ENCODE data around the gene NCOA5. TPM values are rescaled to one million over a fixed set of nuclear protein-coding genes. Genes with fewer than 3 reads are reported as not detected.

NCOA5 gene
- total RNA-seq, 1 donor from 2014 or later: 40.2 TPM

- H3K4me3 Mint-ChIP-seq: no peak overlapping the region
- no peaks in the 10 kb centered on the region for H3K36me3 Mint-ChIP-seq
- DNase-seq (ENCODE audit: low spot score in 2 of 2, unreplicated experiment in 2 of 2): no peak
- no peaks in the 10 kb centered on the region for H3K4me1 Mint-ChIP-seq
- peaks cover 61% of the 10 kb centered on the region for H3K27me3 Mint-ChIP-seq (ENCODE audit: low read depth)
- H3K27ac Mint-ChIP-seq: no peak overlapping the region
- TF ChIP-seq, protein P1, sequence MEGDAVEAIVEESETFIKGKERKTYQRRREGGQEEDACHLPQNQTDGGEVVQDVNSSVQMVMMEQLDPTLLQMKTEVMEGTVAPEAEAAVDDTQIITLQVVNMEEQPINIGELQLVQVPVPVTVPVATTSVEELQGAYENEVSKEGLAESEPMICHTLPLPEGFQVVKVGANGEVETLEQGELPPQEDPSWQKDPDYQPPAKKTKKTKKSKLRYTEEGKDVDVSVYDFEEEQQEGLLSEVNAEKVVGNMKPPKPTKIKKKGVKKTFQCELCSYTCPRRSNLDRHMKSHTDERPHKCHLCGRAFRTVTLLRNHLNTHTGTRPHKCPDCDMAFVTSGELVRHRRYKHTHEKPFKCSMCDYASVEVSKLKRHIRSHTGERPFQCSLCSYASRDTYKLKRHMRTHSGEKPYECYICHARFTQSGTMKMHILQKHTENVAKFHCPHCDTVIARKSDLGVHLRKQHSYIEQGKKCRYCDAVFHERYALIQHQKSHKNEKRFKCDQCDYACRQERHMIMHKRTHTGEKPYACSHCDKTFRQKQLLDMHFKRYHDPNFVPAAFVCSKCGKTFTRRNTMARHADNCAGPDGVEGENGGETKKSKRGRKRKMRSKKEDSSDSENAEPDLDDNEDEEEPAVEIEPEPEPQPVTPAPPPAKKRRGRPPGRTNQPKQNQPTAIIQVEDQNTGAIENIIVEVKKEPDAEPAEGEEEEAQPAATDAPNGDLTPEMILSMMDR (IDR thresholded peaks at IDR 0.05; ENCODE audit: unreplicated experiment): no peak
- no peaks in the 10 kb centered on the region for H3K9me3 Mint-ChIP-seq
These were observed 38.9 kb downstream of the NCOA5 start for GRCh38 chr20:46050885-46051284.

GRCh38 chr20:46050444-46050843, 39.3 kb downstream of the NCOA5 start:
- Mint-ChIP-seq H3K4me3 (no peak overlapping the region), H3K27me3 (ENCODE audit: low read depth) (peaks cover 59% of the 10 kb centered on the region), H3K27ac (no peak overlapping the region), H3K36me3 (no peaks in the 10 kb centered on the region), H3K4me1 (no peaks in the 10 kb centered on the region), H3K9me3 (no peaks in the 10 kb centered on the region)
- TF ChIP-seq, protein P1 (IDR thresholded peaks at IDR 0.05; ENCODE audit: unreplicated experiment): no peak
- DNase-seq (ENCODE audit: low spot score in 2 of 2, unreplicated experiment in 2 of 2): no peak

GRCh38 chr20:46049815-46050214, 39.9 kb downstream of the NCOA5 start:
- H3K4me3 Mint-ChIP-seq: no peak overlapping the region
- peaks cover 56% of the 10 kb centered on the region for H3K27me3 Mint-ChIP-seq (ENCODE audit: low read depth)
- no peaks in the 10 kb centered on the region for H3K9me3 Mint-ChIP-seq
- no peaks in the 10 kb centered on the region for H3K4me1 Mint-ChIP-seq
- DNase-seq (ENCODE audit: low spot score in 2 of 2, unreplicated experiment in 2 of 2): no peak
- TF ChIP-seq, protein P1 (IDR thresholded peaks at IDR 0.05; ENCODE audit: unreplicated experiment): no peak
- H3K27ac Mint-ChIP-seq: no peak overlapping the region
- H3K36me3 Mint-ChIP-seq: no peaks in the 10 kb centered on the region

- Mint-ChIP-seq H3K27ac (no peak overlapping the region), H3K27me3 (ENCODE audit: low read depth) (peaks cover 58% of the 10 kb centered on the region), H3K36me3 (no peaks in the 10 kb centered on the region), H3K4me1 (no peaks in the 10 kb centered on the region), H3K4me3 (no peak overlapping the region), H3K9me3 (no peaks in the 10 kb centered on the region)
- TF ChIP-seq, protein P1 (IDR thresholded peaks at IDR 0.05; ENCODE audit: unreplicated experiment): no peak
- DNase-seq (ENCODE audit: low spot score in 2 of 2, unreplicated experiment in 2 of 2): no peak
These were observed 40.6 kb downstream of the NCOA5 start for GRCh38 chr20:46049190-46049589.

- H3K27me3 Mint-ChIP-seq (ENCODE audit: low read depth): peaks cover 58% of the 10 kb centered on the region
- H3K27ac Mint-ChIP-seq: no peak overlapping the region
- H3K9me3 Mint-ChIP-seq: no peaks in the 10 kb centered on the region
- no peak for DNase-seq (ENCODE audit: low spot score in 2 of 2, unreplicated experiment in 2 of 2)
- H3K36me3 Mint-ChIP-seq: no peaks in the 10 kb centered on the region
- TF ChIP-seq, protein P1 (IDR thresholded peaks at IDR 0.05; ENCODE audit: unreplicated experiment): no peak
- no peaks in the 10 kb centered on the region for H3K4me1 Mint-ChIP-seq
- H3K4me3 Mint-ChIP-seq: no peak overlapping the region
These were observed 41.9 kb downstream of the NCOA5 start for GRCh38 chr20:46047821-46048220.
